PC-3 (cell line): ENCODE data around the gene HCN3. TPM values are rescaled to one million over a fixed set of nuclear protein-coding genes. Genes with fewer than 3 reads are reported as not detected.

Experiments
- ATAC-seq: fragments of 200-7000 bp; cut with Tn5 transposase; 2 replicates; pipeline ENCODE4 v1.9.1; 2020; ENCODE audit warnings: mild to moderate bottlenecking, moderate library complexity
- BruUV-seq: library from RNA; stranded (reverse); fragments of 400-500 nt; replicated peaks from 2 replicates; lab custom pipeline; 2021; lab: Mats Ljungman, UMichigan
- CTCF ChIA-PET: fragments of 300-600 bp; sonication (Branson Sonifier 250); formaldehyde crosslinking; loops from one replicate; lab custom pipeline; 2022; ENCODE audit warnings: antibody characterized with exemption; lab: Charles Lee
- POLR2A ChIA-PET: fragments of 300-600 bp; sonication (Branson Sonifier 250); formaldehyde crosslinking; loops from one replicate; lab custom pipeline; 2022; ENCODE audit warnings: antibody characterized with exemption; ENCODE audit not compliant: unreplicated experiment; lab: Charles Lee
- DNase-seq: peaks from one replicate; pipeline ENCODE4 v3.0.0-alpha.2; 2015
- H2AFZ ChIP-seq: fragments of 300-600 bp; sonication (generic); 2 replicates; pipeline ENCODE4 v1.6.0; 2016; ENCODE audit warnings: antibody characterized with exemption, low read length
- H3F3A ChIP-seq: fragments of 300-600 bp; sonication (generic); one replicate; pipeline ENCODE4 v1.6.0; 2017; ENCODE audit warnings: antibody characterized with exemption, low read length, control low read depth, mild to moderate bottlenecking; ENCODE audit not compliant: unreplicated experiment
- H3K27ac ChIP-seq: fragments of 300-600 bp; sonication (generic); 2 replicates; pipeline ENCODE4 v1.5.1; 2016; ENCODE audit warnings: mild to moderate bottlenecking, low read length
- H3K27me3 ChIP-seq: fragments of 300-600 bp; sonication (generic); 2 replicates; pipeline ENCODE4 v1.6.1; 2016; ENCODE audit warnings: low read length, mixed read lengths
- H3K36me3 ChIP-seq: fragments of 300-600 bp; sonication (generic); 2 replicates; pipeline ENCODE4 v1.6.1; 2016; ENCODE audit warnings: low read depth, mixed run types, low read length, mixed read lengths
- H3K4me1 ChIP-seq: fragments of 300-600 bp; sonication (generic); 2 replicates; pipeline ENCODE4 v1.5.1; 2016; ENCODE audit warnings: low read length; ENCODE audit not compliant: insufficient read depth
- H3K4me2 ChIP-seq: fragments of 300-600 bp; sonication (generic); 2 replicates; pipeline ENCODE4 v1.6.0; 2016; ENCODE audit warnings: low read length
- H3K4me3 ChIP-seq: fragments of 300-600 bp; sonication (generic); 2 replicates; pipeline ENCODE4 v1.5.1; 2016; ENCODE audit warnings: mild to moderate bottlenecking, low read length, mixed read lengths
- H3K79me2 ChIP-seq: fragments of 300-600 bp; sonication (generic); 2 replicates; pipeline ENCODE4 v1.6.1; 2017; ENCODE audit warnings: low read length, mixed read lengths
- H3K9ac ChIP-seq: fragments of 300-600 bp; sonication (generic); 2 replicates; pipeline ENCODE4 v1.6.0; 2016; ENCODE audit warnings: mild to moderate bottlenecking, low read length
- H3K9me2 ChIP-seq: fragments of 300-600 bp; sonication (generic); replicated peaks from 2 replicates; pipeline ENCODE4 v1.6.1; 2016; ENCODE audit warnings: mixed run types, low read length, mixed read lengths
- H3K9me3 ChIP-seq: fragments of 300-600 bp; sonication (generic); 2 replicates; pipeline ENCODE4 v1.6.1; 2016; ENCODE audit warnings: low read length, mixed read lengths
- H4K20me1 ChIP-seq: fragments of 300-600 bp; sonication (generic); 2 replicates; pipeline ENCODE4 v1.6.1; 2016; ENCODE audit warnings: low read length, mixed read lengths
- CTCF ChIP-seq: fragments of 300-600 bp; sonication (generic); conservative IDR thresholded peaks from 2 replicates; pipeline ENCODE4 v1.5.1; 2017; ENCODE audit warnings: antibody characterized with exemption, low read depth, mild to moderate bottlenecking, low read length
- EZH2 ChIP-seq: fragments of 300-600 bp; sonication (generic); IDR thresholded peaks from one replicate; pipeline ENCODE4 v1.6.1; 2017; ENCODE audit warnings: antibody characterized with exemption, mild to moderate bottlenecking, low read length; ENCODE audit not compliant: unreplicated experiment
- EZH2phosphoT487 ChIP-seq: fragments of 300-600 bp; sonication (generic); IDR thresholded peaks from 2 replicates; pipeline ENCODE4 v1.6.1; 2018; ENCODE audit warnings: mild to moderate bottlenecking, antibody characterized with exemption, low read length, borderline replicate concordance
- intact Hi-C: fragments of 100-400 bp; cut with micrococcal nuclease; formaldehyde crosslinking; loops from 2 replicates; pipeline ENCODE4 v1.9.0; 2023
- total RNA-seq: library from RNA; depleted of rRNA; stranded (reverse); fragments of >200 nt; gene quantifications from 2 replicates; pipeline ENCODE4 v1.2.3, GENCODE V29; 2014

Gene HCN3
- total RNA-seq, 1 experiment from 2014 or later, result 1.9 TPM

- ATAC-seq (peak; percentile 42), DNase-seq (peak; percentile 46)
- no peaks in the 10 kb centered on the region for H3K9me3 ChIP-seq
- H3K4me3 ChIP-seq, result peak overlapping the region; percentile 90
- peak overlapping the region; percentile 44 for H3K27ac ChIP-seq
- peaks cover 29% of the 10 kb centered on the region for H3K36me3 ChIP-seq
- H3K79me2 ChIP-seq, result peaks cover 35% of the 10 kb centered on the region
- H3K4me1 ChIP-seq, result peaks cover 16% of the 10 kb centered on the region
- H3K9me2 ChIP-seq, result no peaks in the 10 kb centered on the region
- TF ChIP-seq EZH2, result no peak
- no peaks in the 10 kb centered on the region for H3K27me3 ChIP-seq
- BruUV-seq, result TSS peak; percentile 71
- H3F3A ChIP-seq, result no peaks in the 10 kb centered on the region
- CTCF ChIA-PET, result interaction anchor here (0.6 to 1.4 kb wide), 5 partner anchors 22 to 70 kb away, joined by 3 to 12 read pairs (median 3); no protein-coding TSS in a partner anchor
- intact Hi-C loops, result loop anchor here (1.0 kb wide), 1 partner anchor 22 kb away; no protein-coding TSS in a partner anchor
- H3K4me2 ChIP-seq, result peak overlapping the region; percentile 95
- H2AFZ ChIP-seq, result peak overlapping the region; percentile 78; the same call in 1 of the 2 replicates
- H4K20me1 ChIP-seq, result peaks cover 6% of the 10 kb centered on the region; the same call in 1 of the 2 replicates
- POLR2A ChIA-PET, result interaction anchor here (0.5 to 1.1 kb wide), 2 partner anchors 14 to 51 kb away, joined by 6 to 21 read pairs; no protein-coding TSS in a partner anchor
- peak overlapping the region; percentile 91 for H3K9ac ChIP-seq
Observed at GRCh38 chr1:155272466-155273342, 4.6 kb upstream of the HCN3 start.

GRCh38 chr1:155273343-155274245 lies 3.7 kb upstream of the HCN3 start, which contains the start of gene CLK2:
CLK2 (minus strand) TSS chr1:155273504; CDS start chr1:155270977, 2,527 bp downstream.
- CTCF ChIA-PET, result interaction anchor here (0.6 to 1.4 kb wide), 6 partner anchors 23 to 312 kb away, joined by 3 to 12 read pairs (median 3); partner anchors contain the start of gene PYGO2
- peak; percentile 83 for ATAC-seq
- H3K27me3 ChIP-seq, result no peaks in the 10 kb centered on the region
- H3K4me2 ChIP-seq, result peak within 1 kb of the TSS; percentile 95
- DNase-seq, result peak; percentile 98
- peak within 1 kb of the TSS; percentile 91 for H3K9ac ChIP-seq
- BruUV-seq, result TSS peak; percentile 67
- no peaks in the 10 kb centered on the region for H3K9me2 ChIP-seq
- POLR2A ChIA-PET, result interaction anchor here (1.1 kb wide), 1 partner anchor 50 kb away, joined by 6 read pairs; no protein-coding TSS in a partner anchor
- H3K27ac ChIP-seq, result peak within 1 kb of the TSS; percentile 44
- no peaks in the 10 kb centered on the region for H3F3A ChIP-seq
- H2AFZ ChIP-seq, result peak within 1 kb of the TSS; percentile 78
- intact Hi-C loops, result loop anchor here (1.0 kb wide), 1 partner anchor 23 kb away; no protein-coding TSS in a partner anchor
- H3K9me3 ChIP-seq, result no peaks in the 10 kb centered on the region
- H3K36me3 ChIP-seq, result peaks cover 20% of the 10 kb centered on the region
- peaks cover 6% of the 10 kb centered on the region; the same call in 1 of the 2 replicates for H4K20me1 ChIP-seq
- H3K4me1 ChIP-seq, result peaks cover 18% of the 10 kb centered on the region
- peaks cover 35% of the 10 kb centered on the region for H3K79me2 ChIP-seq
- H3K4me3 ChIP-seq, result peak within 1 kb of the TSS; percentile 90
- no peak for TF ChIP-seq CTCF
- no peak for TF ChIP-seq EZH2phosphoT487
- TF ChIP-seq EZH2, result no peak
